Fibroblast of skin of left quadriceps (primary cell): ENCODE data around the gene FRG1.
"Not testable (repeated sequence)": the region's sequence is repeated elsewhere in the genome, so short reads cannot be mapped to it uniquely, and the experiment has no call there.

Source experiments
- DNase-seq, 2 experiments: peaks; one replicate each; pipeline ENCODE4 v3.0.0-alpha.2; 2013; ENCODE audit warnings: low read depth in 2 of 2

Gene FRG1

GRCh38 chr4:189940178-189941004 lies at the start of gene FRG1:
Gene FRG1, plus strand, starts transcription at chr4:189940872. Its CDS starts 138 bp downstream, at chr4:189941010.
- peak; percentile 88 to 90 for DNase-seq

- DNase-seq: no peak
These were observed 43.0 kb upstream of the FRG1 start for GRCh38 chr4:189897667-189898066.

GRCh38 chr4:189899481-189900015 lies 41.1 kb upstream of the FRG1 start:
- DNase-seq: not testable (repeated sequence)

GRCh38 chr4:189904420-189905027 lies 36.1 kb upstream of the FRG1 start:
- DNase-seq: peak; percentile 43 to 51

GRCh38 chr4:189912170-189912569 lies 28.5 kb upstream of the FRG1 start:
- DNase-seq: no peak

- DNase-seq: no peak
These were observed 23.3 kb upstream of the FRG1 start for GRCh38 chr4:189917161-189917891.

- DNase-seq: no peak
These were observed 19.6 kb upstream of the FRG1 start for GRCh38 chr4:189921058-189921457.

GRCh38 chr4:189926742-189927141 lies 13.9 kb upstream of the FRG1 start:
- DNase-seq: not testable (repeated sequence)

GRCh38 chr4:189941005-189941450 lies 356 bp downstream of the FRG1 start:
- DNase-seq: no peak

GRCh38 chr4:189942412-189942811 lies 1.7 kb downstream of the FRG1 start:
- not testable (repeated sequence) for DNase-seq

- DNase-seq: not testable (repeated sequence)
These were observed 3.4 kb downstream of the FRG1 start for GRCh38 chr4:189944077-189944476.

GRCh38 chr4:189946906-189947305 lies 6.2 kb downstream of the FRG1 start:
- DNase-seq: not testable (repeated sequence)

- DNase-seq: not testable (repeated sequence)
These were observed 7.8 kb downstream of the FRG1 start for GRCh38 chr4:189948486-189948885.

GRCh38 chr4:189969291-189969690 lies 28.6 kb downstream of the FRG1 start:
- DNase-seq: not testable (repeated sequence)

GRCh38 chr4:189973646-189974045 lies 33.0 kb downstream of the FRG1 start:
- no peak for DNase-seq

- no peak for DNase-seq
These were observed 33.4 kb downstream of the FRG1 start for GRCh38 chr4:189974056-189974455.

GRCh38 chr4:189979196-189980047 lies 38.8 kb downstream of the FRG1 start:
- no peak for DNase-seq

GRCh38 chr4:189980292-189980691 lies 39.6 kb downstream of the FRG1 start:
- DNase-seq: not testable (repeated sequence)

GRCh38 chr4:189981970-189982369 lies 41.3 kb downstream of the FRG1 start:
- no peak for DNase-seq

- DNase-seq: not testable (repeated sequence)
These were observed 43.3 kb downstream of the FRG1 start for GRCh38 chr4:189983916-189984526.

GRCh38 chr4:189984661-189985060 lies 44.0 kb downstream of the FRG1 start:
- not testable (repeated sequence) for DNase-seq
